Neuronal stem cell (in vitro differentiated cells): Measurements from ENCODE around the gene PLCB3. TPM values are rescaled to one million over a fixed set of nuclear protein-coding genes. Genes with fewer than 3 reads are reported as not detected.

Source experiments
- DNase-seq: peaks from one replicate; pipeline ENCODE4 v3.0.0-alpha.2; 2013; ENCODE audit warnings: low spot score
- H2AFZ ChIP-seq: one replicate; pipeline ENCODE4 v1.6.1; 2013; ENCODE audit warnings: mild to moderate bottlenecking, low read length, inconsistent platforms
- H2AK5ac ChIP-seq: 2 replicates; pipeline ENCODE4 v1.6.1; 2013; ENCODE audit warnings: low read depth, mild to moderate bottlenecking, inconsistent platforms, low read length, moderate library complexity, mixed read lengths
- H2BK120ac ChIP-seq: 2 replicates; pipeline ENCODE4 v1.6.1; 2013; ENCODE audit warnings: low read depth, mild to moderate bottlenecking, inconsistent platforms, low read length, moderate library complexity, mixed read lengths
- H2BK12ac ChIP-seq: one replicate; pipeline ENCODE4 v1.6.1; 2013; ENCODE audit warnings: low read length, inconsistent platforms
- H2BK15ac ChIP-seq: 2 replicates; pipeline ENCODE4 v1.6.1; 2013; ENCODE audit warnings: mild to moderate bottlenecking, low read length, inconsistent platforms, mixed read lengths
- H2BK5ac ChIP-seq: one replicate; pipeline ENCODE4 v1.6.1; 2013; ENCODE audit warnings: inconsistent platforms, mild to moderate bottlenecking, low read length, moderate library complexity
- H3K14ac ChIP-seq: one replicate; pipeline ENCODE4 v1.6.1; 2013; ENCODE audit warnings: low read length, inconsistent platforms
- H3K18ac ChIP-seq: 2 replicates; pipeline ENCODE4 v1.6.1; 2013; ENCODE audit warnings: low read length, inconsistent platforms
- H3K23ac ChIP-seq: 2 replicates; pipeline ENCODE4 v1.6.1; 2013; ENCODE audit warnings: low read depth, mild to moderate bottlenecking, mixed read lengths, low read length, inconsistent platforms; ENCODE audit not compliant: poor library complexity
- H3K27ac ChIP-seq: replicated peaks from 3 replicates; pipeline ENCODE4 v1.5.1; 2013; ENCODE audit warnings: low read length, inconsistent platforms
- H3K27me3 ChIP-seq, 3 experiments: 2 replicates each; pipeline ENCODE4 v1.6.1; 2013; ENCODE audit warnings: low read length in 3 of 3, mild to moderate bottlenecking in 2 of 3, inconsistent platforms in 1 of 3, low read depth in 1 of 3, mixed read lengths in 1 of 3, moderate library complexity in 1 of 3; ENCODE audit not compliant: control insufficient read depth in 3 of 3, insufficient read depth in 3 of 3
- H3K36me3 ChIP-seq, 2 donors: replicated peaks in 1 of 2; 2 replicates each; pipeline ENCODE4 v1.6.1; 2013; ENCODE audit warnings: low read length in 2 of 2; ENCODE audit not compliant: control insufficient read depth in 2 of 2, insufficient read depth in 2 of 2
- H3K4ac ChIP-seq: 2 replicates; pipeline ENCODE4 v1.6.1; 2013; ENCODE audit warnings: inconsistent platforms, mild to moderate bottlenecking, low read length, moderate library complexity
- H3K4me1 ChIP-seq, 2 donors: 1 replicate in 1 of 2; 2 replicates in 1 of 2; pipeline ENCODE4 v1.6.1; 2013; ENCODE audit warnings: low read length in 2 of 2, low read depth in 1 of 2; ENCODE audit not compliant: control insufficient read depth in 2 of 2, insufficient read depth in 1 of 2
- H3K4me2 ChIP-seq: one replicate; pipeline ENCODE4 v1.6.1; 2013; ENCODE audit warnings: mild to moderate bottlenecking, low read length, inconsistent platforms; ENCODE audit not compliant: insufficient read depth, poor library complexity, severe bottlenecking
- H3K4me3 ChIP-seq, 2 donors: 2 replicates each; pipeline ENCODE4 v1.5.1; 2013; ENCODE audit warnings: low read length in 2 of 2, mild to moderate bottlenecking in 2 of 2, inconsistent platforms in 1 of 2, moderate library complexity in 1 of 2
- H3K79me1 ChIP-seq: one replicate; pipeline ENCODE4 v1.6.1; 2013; ENCODE audit warnings: low read depth, mild to moderate bottlenecking, inconsistent platforms, low read length, moderate library complexity
- H3K9ac ChIP-seq: one replicate; pipeline ENCODE4 v1.6.1; 2013; ENCODE audit warnings: mild to moderate bottlenecking, low read depth, low read length, inconsistent platforms; ENCODE audit not compliant: poor library complexity
- H3K9me3 ChIP-seq, 2 donors: replicated peaks in 1 of 2; 2 replicates each; pipeline versions ENCODE3 to v1.6.1; 2013; ENCODE audit warnings: low read length in 2 of 2, mild to moderate bottlenecking in 2 of 2, inconsistent platforms in 1 of 2, low read depth in 1 of 2, mixed read lengths in 1 of 2, moderate library complexity in 1 of 2; ENCODE audit not compliant: control insufficient read depth in 2 of 2, insufficient read depth in 1 of 2
- H4K8ac ChIP-seq: one replicate; pipeline ENCODE4 v1.6.1; 2013; ENCODE audit warnings: low read depth, mild to moderate bottlenecking, inconsistent platforms, low read length, moderate library complexity
- H4K91ac ChIP-seq: one replicate; pipeline ENCODE4 v1.6.1; 2013; ENCODE audit warnings: low read length, low read depth, mild to moderate bottlenecking, inconsistent platforms; ENCODE audit not compliant: poor library complexity
- WGBS, 2 donors: extraction: QIAGEN DNeasy Blood & Tissue Kit; methylation state at CpG; one replicate each; pipeline ENCODE4 v1.1.7; 2013; ENCODE audit warnings: missing lambda C conversion rate in 2 of 2, mixed read lengths in 1 of 2; ENCODE audit not compliant: insufficient read length in 2 of 2, insufficient replicate concordance in 1 of 2; ENCODE audit errors: extremely low coverage in 2 of 2; 5-methylcytosine and 5-hydroxymethylcytosine counted together
- polyA plus RNA-seq, 2 experiments: library from polyadenylated mRNA; stranded (reverse); fragments of 200-250 nt; gene quantifications; one replicate each; pipeline ENCODE4 v1.2.3, GENCODE V29; 2013

Gene PLCB3
- polyA plus RNA-seq (2013, experiment 1 of 2), result 17.0 TPM
- polyA plus RNA-seq (2013, experiment 2 of 2), result 17.0 TPM

DNA sequence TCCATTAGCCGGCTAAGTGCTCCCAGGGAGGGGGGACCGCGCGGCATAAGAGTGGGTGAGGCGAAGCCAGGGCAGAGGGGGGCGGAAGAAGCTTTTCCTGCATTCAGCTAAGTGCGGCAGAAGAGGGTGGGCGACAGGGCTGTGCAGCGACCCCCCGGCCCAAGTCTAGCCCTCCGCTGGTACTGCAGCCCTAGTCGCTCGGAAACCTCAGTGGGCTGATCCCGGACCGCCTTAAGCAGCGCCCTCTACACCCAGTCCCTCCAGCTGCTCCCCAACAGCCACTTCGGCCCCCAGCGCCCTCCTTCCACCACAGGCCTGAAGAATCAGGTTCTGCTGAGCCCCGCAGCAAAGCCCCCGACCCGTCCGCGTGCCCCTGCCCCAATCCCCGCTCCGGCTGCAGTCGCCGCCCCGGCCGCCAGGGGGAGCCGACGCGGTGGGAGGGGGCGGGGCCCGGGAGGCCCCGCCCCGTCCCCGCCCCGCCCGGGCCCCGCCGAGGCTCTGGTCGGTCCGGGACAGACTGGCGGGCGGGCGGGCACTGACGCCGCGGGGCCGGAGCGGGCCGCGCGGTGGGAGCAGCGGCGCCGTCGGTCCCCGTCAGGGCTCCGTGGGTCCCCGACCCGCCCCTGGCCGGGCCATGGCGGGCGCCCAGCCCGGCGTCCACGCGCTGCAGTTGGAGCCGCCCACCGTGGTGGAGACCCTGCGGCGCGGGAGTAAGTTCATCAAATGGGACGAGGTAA lies at the start of gene PLCB3:
TSS of gene PLCB3 (plus strand) at position 515 of the 737 bp plus-strand sequence. CDS start at position 635, 120 bp downstream.
- no peaks in the 10 kb centered on the region for H3K9me3 ChIP-seq
- H3K4me3 ChIP-seq, result peak within 1 kb of the TSS; percentile 70 to 89
- peak within 1 kb of the TSS; percentile 86 for H3K23ac ChIP-seq
- no peak within 1 kb of the TSS for H3K14ac ChIP-seq
- H2BK120ac ChIP-seq, result peak within 1 kb of the TSS; percentile 90
- WGBS, 2 donors, result no CpG with 5 or more reads among the region's 75 CpGs
- H2AK5ac ChIP-seq, result peak within 1 kb of the TSS; percentile 91
- peaks cover under 1% of the 10 kb centered on the region for H3K79me1 ChIP-seq
- no peak within 1 kb of the TSS for H3K27ac ChIP-seq
- peak within 1 kb of the TSS; percentile 98 for H2BK15ac ChIP-seq
- peak within 1 kb of the TSS; percentile 59 for H4K91ac ChIP-seq
- H3K27me3 ChIP-seq, result no peaks in the 10 kb centered on the region
- H3K4ac ChIP-seq, result peak within 1 kb of the TSS; percentile 56
- peak; percentile 76 for DNase-seq
- peaks cover 3 to 22% of the 10 kb centered on the region in 2 donors for H3K36me3 ChIP-seq
- H2BK12ac ChIP-seq, result peak within 1 kb of the TSS; percentile 11
- H2BK5ac ChIP-seq, result peak within 1 kb of the TSS; percentile 83
- H3K18ac ChIP-seq, result peak within 1 kb of the TSS; percentile 98
- H4K8ac ChIP-seq, result peak within 1 kb of the TSS; percentile 49
- peak within 1 kb of the TSS; percentile 88 for H3K9ac ChIP-seq
- peaks cover 16 to 35% of the 10 kb centered on the region in 2 donors for H3K4me1 ChIP-seq
- H3K4me2 ChIP-seq, result peak within 1 kb of the TSS; percentile 95
- H2AFZ ChIP-seq, result peak within 1 kb of the TSS; percentile 97

DNA sequence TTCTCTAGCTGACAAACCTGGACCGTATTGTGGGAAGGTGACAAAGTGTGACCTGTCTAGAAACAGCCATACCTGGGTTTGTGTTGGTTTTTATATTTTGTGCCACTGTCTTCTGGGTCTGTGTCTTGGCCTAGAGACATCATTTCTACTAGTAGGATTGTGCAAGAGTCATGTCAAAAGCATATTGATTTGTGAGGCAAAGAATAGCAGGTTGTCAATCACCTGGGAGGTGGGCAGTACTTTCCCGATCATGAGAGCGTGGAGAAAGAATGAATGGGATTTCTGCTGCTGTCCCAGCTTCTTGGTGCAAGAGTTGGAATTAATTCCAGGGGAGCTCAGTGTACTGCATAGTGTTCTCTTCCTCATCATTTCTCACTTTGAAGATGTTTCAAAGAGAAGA lies 49.8 kb upstream of the PLCB3 start:
- H3K36me3 ChIP-seq, result peaks cover 66 to 98% of the 10 kb centered on the region in 2 donors
- no peak overlapping the region for H2BK15ac ChIP-seq
- peaks cover 0 to 2% of the 10 kb centered on the region in 2 donors for H3K9me3 ChIP-seq
- H4K8ac ChIP-seq, result no peak overlapping the region
- H2BK5ac ChIP-seq, result no peak overlapping the region
- no peak overlapping the region for H3K18ac ChIP-seq
- no peak overlapping the region for H3K14ac ChIP-seq
- no peak overlapping the region for H3K23ac ChIP-seq
- no peaks in the 10 kb centered on the region for H3K27me3 ChIP-seq
- H3K4me2 ChIP-seq, result no peak overlapping the region
- no peak overlapping the region for H3K27ac ChIP-seq
- H3K4ac ChIP-seq, result no peak overlapping the region
- H3K9ac ChIP-seq, result no peak overlapping the region
- no peak overlapping the region for H2AFZ ChIP-seq
- no peak overlapping the region for H4K91ac ChIP-seq
- H3K79me1 ChIP-seq, result no peaks in the 10 kb centered on the region
- H2AK5ac ChIP-seq, result no peak overlapping the region
- WGBS, 2 donors, result no CpG with 5 or more reads among the region's 3 CpGs
- no peak overlapping the region for H2BK120ac ChIP-seq
- no peak overlapping the region for H2BK12ac ChIP-seq
- H3K4me3 ChIP-seq, result no peak overlapping the region
- H3K4me1 ChIP-seq, result peaks cover 0 to 6% of the 10 kb centered on the region in 2 donors
- no peak for DNase-seq

DNA sequence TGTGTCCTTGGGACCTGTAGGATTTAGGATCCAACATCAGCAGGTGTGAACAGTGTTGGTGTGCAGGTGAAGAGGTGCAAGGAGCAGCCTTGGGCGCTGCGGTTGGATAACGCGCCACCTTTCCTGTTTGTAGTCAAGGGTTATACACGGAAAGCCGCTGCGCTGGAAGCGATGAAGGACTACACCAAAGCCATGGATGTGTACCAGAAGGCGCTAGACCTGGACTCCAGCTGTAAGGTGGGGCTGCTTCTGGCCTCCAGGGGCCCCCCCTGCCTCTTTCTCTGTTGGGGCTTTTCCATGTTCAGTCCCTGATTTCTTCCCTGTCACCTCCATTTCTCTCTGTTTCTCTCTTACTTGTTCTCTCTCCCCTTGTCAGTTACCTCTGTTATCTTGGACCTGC lies 48.3 kb upstream of the PLCB3 start:
- Histone ChIP-seq H3K27me3 (no peaks in the 10 kb centered on the region), H3K9ac (no peak overlapping the region), H3K27ac (peak overlapping the region; percentile 30), H2BK12ac (no peak overlapping the region), H3K4me2 (no peak overlapping the region), H3K18ac (no peak overlapping the region), H3K36me3 (peaks cover 65 to 91% of the 10 kb centered on the region in 2 donors), H3K4me1 (peaks cover 6 to 9% of the 10 kb centered on the region in 2 donors), H3K79me1 (peaks cover 2% of the 10 kb centered on the region), H3K4me3 (no peak overlapping the region), H4K8ac (peak overlapping the region; percentile 84), H2BK5ac (no peak overlapping the region), H3K14ac (no peak overlapping the region), H3K23ac (no peak overlapping the region), H3K9me3 (peaks cover 0 to 3% of the 10 kb centered on the region in 2 donors), H2AK5ac (no peak overlapping the region), H2AFZ (no peak overlapping the region), H2BK120ac (no peak overlapping the region), H2BK15ac (no peak overlapping the region), H4K91ac (no peak overlapping the region), H3K4ac (no peak overlapping the region)
- DNase-seq, result no peak
- no CpG with 5 or more reads among the region's 9 CpGs for WGBS, 2 donors

DNA sequence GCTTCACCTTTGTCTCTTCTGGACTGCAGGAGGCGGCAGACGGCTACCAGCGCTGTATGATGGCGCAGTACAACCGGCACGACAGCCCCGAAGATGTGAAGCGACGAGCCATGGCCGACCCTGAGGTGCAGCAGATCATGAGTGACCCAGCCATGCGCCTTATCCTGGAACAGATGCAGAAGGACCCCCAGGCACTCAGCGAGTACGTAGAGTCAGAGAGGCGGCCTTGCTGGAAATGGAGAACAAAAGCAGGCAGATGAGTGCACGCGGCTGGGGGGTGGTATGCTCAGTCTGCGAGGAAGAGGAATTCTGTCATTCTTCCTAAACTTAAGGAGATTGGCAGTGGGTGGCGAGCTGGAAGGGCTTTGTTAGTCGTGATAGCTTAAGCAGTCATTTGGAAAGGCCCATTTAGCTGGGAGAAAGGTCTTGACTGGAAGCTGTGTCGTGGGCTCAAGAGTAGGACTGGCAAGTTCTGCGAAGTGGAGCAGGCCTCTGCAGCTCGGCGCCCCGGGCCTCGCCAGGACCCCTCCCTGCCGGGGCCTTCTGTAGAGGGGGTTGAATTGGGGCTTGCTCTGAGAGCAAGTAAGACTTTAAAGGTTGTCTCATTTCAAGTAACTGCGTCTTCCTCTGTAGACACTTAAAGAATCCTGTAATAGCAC lies 47.8 kb upstream of the PLCB3 start:
- no peak overlapping the region for H2AFZ ChIP-seq
- H2BK12ac ChIP-seq, result no peak overlapping the region
- no peak overlapping the region for H3K9ac ChIP-seq
- H3K23ac ChIP-seq, result no peak overlapping the region
- no CpG with 5 or more reads among the region's 27 CpGs for WGBS, 2 donors
- H2BK120ac ChIP-seq, result no peak overlapping the region
- H4K8ac ChIP-seq, result no peak overlapping the region
- no peak overlapping the region for H3K4ac ChIP-seq
- H3K4me3 ChIP-seq, result no peak overlapping the region
- H3K79me1 ChIP-seq, result peaks cover 2% of the 10 kb centered on the region
- H3K27me3 ChIP-seq, result no peaks in the 10 kb centered on the region
- H2BK5ac ChIP-seq, result no peak overlapping the region
- peaks cover 0 to 3% of the 10 kb centered on the region in 2 donors for H3K9me3 ChIP-seq
- no peak overlapping the region for H3K14ac ChIP-seq
- H3K4me2 ChIP-seq, result no peak overlapping the region
- H3K4me1 ChIP-seq, result peaks cover 6 to 11% of the 10 kb centered on the region in 2 donors
- H3K18ac ChIP-seq, result no peak overlapping the region
- H3K36me3 ChIP-seq, result peaks cover 60 to 85% of the 10 kb centered on the region in 2 donors
- no peak overlapping the region for H2BK15ac ChIP-seq
- H2AK5ac ChIP-seq, result no peak overlapping the region
- no peak for DNase-seq
- H4K91ac ChIP-seq, result no peak overlapping the region
- peak overlapping the region; percentile 30 for H3K27ac ChIP-seq
